ENCODE measurements around the gene PLPP2.

PLPP2 gene

DNA sequence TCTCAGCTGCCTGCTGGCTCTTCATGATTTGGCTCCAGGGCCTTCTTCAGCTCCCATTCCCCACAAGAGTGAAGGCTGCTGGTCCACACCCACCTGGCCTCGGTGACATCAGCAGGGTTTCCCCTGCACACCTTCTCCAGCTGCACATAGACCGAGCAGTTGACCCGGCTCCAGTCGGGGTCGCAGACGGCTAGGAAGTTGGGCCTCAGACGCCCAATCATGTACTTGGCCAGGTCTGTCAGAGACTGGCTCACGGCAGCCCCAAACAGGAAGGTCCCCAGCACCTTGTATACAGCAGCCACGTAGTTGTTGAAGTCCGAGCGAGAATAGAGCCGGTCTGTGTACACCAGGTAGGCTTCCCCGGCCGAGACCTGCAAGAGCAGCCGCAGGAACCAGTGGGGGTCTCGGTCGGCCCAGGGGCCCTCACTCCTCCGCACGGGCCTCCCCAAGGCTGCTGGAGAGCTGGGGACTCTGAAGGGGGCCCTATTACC is 3.8 kb downstream of the PLPP2 start:
- H3K4me1 ChIP-seq (ENCODE audit: insufficient read depth, low read length): no peaks in the 10 kb centered on the region
- no peak for ATAC-seq (ENCODE audit: insufficient read depth, low read depth)
- TF ChIP-seq EZH2 (IDR thresholded peaks at IDR 0.05; ENCODE audit: borderline replicate concordance, low read depth, low read length, severe bottlenecking): no peak
- TF ChIP-seq, protein P1, sequence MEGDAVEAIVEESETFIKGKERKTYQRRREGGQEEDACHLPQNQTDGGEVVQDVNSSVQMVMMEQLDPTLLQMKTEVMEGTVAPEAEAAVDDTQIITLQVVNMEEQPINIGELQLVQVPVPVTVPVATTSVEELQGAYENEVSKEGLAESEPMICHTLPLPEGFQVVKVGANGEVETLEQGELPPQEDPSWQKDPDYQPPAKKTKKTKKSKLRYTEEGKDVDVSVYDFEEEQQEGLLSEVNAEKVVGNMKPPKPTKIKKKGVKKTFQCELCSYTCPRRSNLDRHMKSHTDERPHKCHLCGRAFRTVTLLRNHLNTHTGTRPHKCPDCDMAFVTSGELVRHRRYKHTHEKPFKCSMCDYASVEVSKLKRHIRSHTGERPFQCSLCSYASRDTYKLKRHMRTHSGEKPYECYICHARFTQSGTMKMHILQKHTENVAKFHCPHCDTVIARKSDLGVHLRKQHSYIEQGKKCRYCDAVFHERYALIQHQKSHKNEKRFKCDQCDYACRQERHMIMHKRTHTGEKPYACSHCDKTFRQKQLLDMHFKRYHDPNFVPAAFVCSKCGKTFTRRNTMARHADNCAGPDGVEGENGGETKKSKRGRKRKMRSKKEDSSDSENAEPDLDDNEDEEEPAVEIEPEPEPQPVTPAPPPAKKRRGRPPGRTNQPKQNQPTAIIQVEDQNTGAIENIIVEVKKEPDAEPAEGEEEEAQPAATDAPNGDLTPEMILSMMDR (IDR thresholded peaks at IDR 0.05; ENCODE audit: borderline replicate concordance, extremely low read depth, low read length, poor library complexity, severe bottlenecking): no peak

DNA sequence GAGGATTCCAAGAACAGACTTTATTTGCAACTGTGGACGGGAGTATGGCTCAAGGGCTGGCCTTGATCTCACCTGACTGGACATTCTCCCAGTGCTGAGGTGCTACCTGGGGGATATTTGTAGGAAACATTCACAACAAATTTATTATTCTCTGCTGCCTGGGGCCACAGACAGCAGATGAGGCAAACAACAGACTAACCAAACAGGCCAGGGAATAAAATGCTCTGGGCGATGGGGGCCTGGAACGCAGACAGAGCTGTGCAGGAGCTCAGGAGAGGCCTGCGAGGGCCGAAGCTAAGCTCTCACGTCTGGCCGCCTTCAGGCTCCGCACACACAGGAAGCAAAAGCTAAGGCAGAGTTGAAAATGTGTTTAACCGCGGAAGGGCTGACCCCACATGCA is 7.8 kb downstream of the PLPP2 start:
- TF ChIP-seq, protein P1 (IDR thresholded peaks at IDR 0.05; ENCODE audit: borderline replicate concordance, extremely low read depth, low read length, poor library complexity, severe bottlenecking): no peak
- TF ChIP-seq EZH2 (IDR thresholded peaks at IDR 0.05; ENCODE audit: borderline replicate concordance, low read depth, low read length, severe bottlenecking): no peak
- Histone ChIP-seq H3K79me2 (ENCODE audit: insufficient read depth, low read length) (no peaks in the 10 kb centered on the region), H3K9me3 (ENCODE audit: insufficient read depth, low read length, severe bottlenecking) (no peaks in the 10 kb centered on the region), H3K27me3 (ENCODE audit: insufficient read depth, low read length, poor library complexity) (no peaks in the 10 kb centered on the region), H4K20me1 (ENCODE audit: insufficient read depth, low read length) (no peaks in the 10 kb centered on the region), H3K4me1 (ENCODE audit: insufficient read depth, low read length) (no peaks in the 10 kb centered on the region), H3K4me2 (ENCODE audit: insufficient read depth, low read length) (no peak overlapping the region), H3K36me3 (ENCODE audit: insufficient read depth, low read length) (no peaks in the 10 kb centered on the region), H2AFZ (ENCODE audit: low read depth, low read length) (no peak overlapping the region), H3K9ac (ENCODE audit: low read depth, low read length) (no peak overlapping the region), H3K4me3 (ENCODE audit: low read depth in 1 of 2, low read length in 2 of 2) (no peak overlapping the region), H3K27ac (ENCODE audit: low read length) (no peak overlapping the region)
- ATAC-seq (ENCODE audit: insufficient read depth, low read depth) (no peak), DNase-seq (no peak)

More for the DNA sequence above, 3.8 kb downstream of the PLPP2 start:
- H3K4me3 ChIP-seq (ENCODE audit: low read depth in 1 of 2, low read length in 2 of 2): no peak overlapping the region
- H3K9me3 ChIP-seq (ENCODE audit: insufficient read depth, low read length, severe bottlenecking): no peaks in the 10 kb centered on the region
- no peak overlapping the region for H3K4me2 ChIP-seq (ENCODE audit: insufficient read depth, low read length)
- no peak overlapping the region for H3K27ac ChIP-seq (ENCODE audit: low read length)
- no peaks in the 10 kb centered on the region for H3K79me2 ChIP-seq (ENCODE audit: insufficient read depth, low read length)
- DNase-seq: no peak
- H3K9ac ChIP-seq (ENCODE audit: low read depth, low read length): no peak overlapping the region
- H4K20me1 ChIP-seq (ENCODE audit: insufficient read depth, low read length): no peaks in the 10 kb centered on the region
- no peaks in the 10 kb centered on the region for H3K27me3 ChIP-seq (ENCODE audit: insufficient read depth, low read length, poor library complexity)
- no peak overlapping the region for H2AFZ ChIP-seq (ENCODE audit: low read depth, low read length)
- H3K36me3 ChIP-seq (ENCODE audit: insufficient read depth, low read length): no peaks in the 10 kb centered on the region

DNA sequence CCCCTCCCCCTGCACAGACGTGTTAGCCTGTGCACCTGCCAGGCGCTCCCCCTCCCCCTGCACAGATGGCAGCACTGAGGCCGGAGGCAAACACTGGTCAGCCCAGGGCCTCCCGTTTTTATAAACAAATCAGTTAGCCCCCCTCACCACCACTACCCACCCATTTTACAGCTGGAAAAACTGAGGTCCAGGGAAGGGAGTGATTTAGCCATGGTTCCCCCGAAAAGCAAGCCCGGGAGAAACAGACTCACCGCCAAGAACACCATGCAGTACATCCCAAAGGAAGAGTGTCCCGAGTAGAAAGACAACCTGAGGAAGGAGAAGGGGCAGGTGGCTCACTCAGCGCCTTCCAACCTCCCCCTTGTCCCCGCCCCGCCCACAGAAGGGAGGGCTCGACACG is 8.7 kb downstream of the PLPP2 start:
- TF ChIP-seq EZH2 (IDR thresholded peaks at IDR 0.05; ENCODE audit: borderline replicate concordance, low read depth, low read length, severe bottlenecking): no peak
- TF ChIP-seq, protein P1 (IDR thresholded peaks at IDR 0.05; ENCODE audit: borderline replicate concordance, extremely low read depth, low read length, poor library complexity, severe bottlenecking): no peak
- DNase-seq (no peak), ATAC-seq (ENCODE audit: insufficient read depth, low read depth) (no peak)
- H4K20me1 ChIP-seq (ENCODE audit: insufficient read depth, low read length): no peaks in the 10 kb centered on the region
- no peak overlapping the region for H3K4me2 ChIP-seq (ENCODE audit: insufficient read depth, low read length)
- no peaks in the 10 kb centered on the region for H3K79me2 ChIP-seq (ENCODE audit: insufficient read depth, low read length)
- H2AFZ ChIP-seq (ENCODE audit: low read depth, low read length): no peak overlapping the region
- no peak overlapping the region for H3K27ac ChIP-seq (ENCODE audit: low read length)
- H3K27me3 ChIP-seq (ENCODE audit: insufficient read depth, low read length, poor library complexity): no peaks in the 10 kb centered on the region
- no peak overlapping the region for H3K4me3 ChIP-seq (ENCODE audit: low read depth in 1 of 2, low read length in 2 of 2)
- no peaks in the 10 kb centered on the region for H3K4me1 ChIP-seq (ENCODE audit: insufficient read depth, low read length)
- no peaks in the 10 kb centered on the region for H3K36me3 ChIP-seq (ENCODE audit: insufficient read depth, low read length)
- H3K9me3 ChIP-seq (ENCODE audit: insufficient read depth, low read length, severe bottlenecking): no peaks in the 10 kb centered on the region
- no peak overlapping the region for H3K9ac ChIP-seq (ENCODE audit: low read depth, low read length)

DNA sequence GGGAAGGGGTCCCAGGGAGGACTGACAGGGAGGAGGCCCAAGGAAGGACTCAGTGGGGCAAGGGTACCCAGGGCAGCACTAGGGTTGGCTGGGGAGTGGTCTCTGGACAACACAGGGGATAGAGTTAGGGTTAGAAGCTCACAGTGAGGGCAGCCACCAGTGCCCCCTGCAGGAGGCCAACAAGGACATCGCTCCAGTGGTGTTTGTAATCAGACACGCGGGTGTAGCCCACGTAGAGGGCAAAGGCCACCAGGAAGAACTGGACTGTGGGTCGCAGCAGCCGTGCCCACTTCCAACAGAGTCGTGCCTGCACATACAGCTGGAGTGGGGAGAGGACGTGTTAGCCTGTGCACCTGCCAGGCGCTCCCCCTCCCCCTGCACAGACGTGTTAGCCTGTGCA is 9.2 kb downstream of the PLPP2 start:
- Histone ChIP-seq H3K36me3 (ENCODE audit: insufficient read depth, low read length) (no peaks in the 10 kb centered on the region), H3K79me2 (ENCODE audit: insufficient read depth, low read length) (no peaks in the 10 kb centered on the region), H2AFZ (ENCODE audit: low read depth, low read length) (no peak overlapping the region), H3K9ac (ENCODE audit: low read depth, low read length) (no peak overlapping the region), H3K4me2 (ENCODE audit: insufficient read depth, low read length) (no peak overlapping the region), H3K27me3 (ENCODE audit: insufficient read depth, low read length, poor library complexity) (no peaks in the 10 kb centered on the region), H3K4me1 (ENCODE audit: insufficient read depth, low read length) (no peaks in the 10 kb centered on the region), H3K27ac (ENCODE audit: low read length) (no peak overlapping the region), H3K4me3 (ENCODE audit: low read depth in 1 of 2, low read length in 2 of 2) (no peak overlapping the region), H4K20me1 (ENCODE audit: insufficient read depth, low read length) (no peaks in the 10 kb centered on the region), H3K9me3 (ENCODE audit: insufficient read depth, low read length, severe bottlenecking) (no peaks in the 10 kb centered on the region)
- ATAC-seq (ENCODE audit: insufficient read depth, low read depth) (no peak), DNase-seq (no peak)
- TF ChIP-seq EZH2 (IDR thresholded peaks at IDR 0.05; ENCODE audit: borderline replicate concordance, low read depth, low read length, severe bottlenecking): no peak
- TF ChIP-seq, protein P1 (IDR thresholded peaks at IDR 0.05; ENCODE audit: borderline replicate concordance, extremely low read depth, low read length, poor library complexity, severe bottlenecking): peak; percentile 44

Data from DND-41 (cell line).